ENCODE data around the gene LCN1.

Gene LCN1

DNA sequence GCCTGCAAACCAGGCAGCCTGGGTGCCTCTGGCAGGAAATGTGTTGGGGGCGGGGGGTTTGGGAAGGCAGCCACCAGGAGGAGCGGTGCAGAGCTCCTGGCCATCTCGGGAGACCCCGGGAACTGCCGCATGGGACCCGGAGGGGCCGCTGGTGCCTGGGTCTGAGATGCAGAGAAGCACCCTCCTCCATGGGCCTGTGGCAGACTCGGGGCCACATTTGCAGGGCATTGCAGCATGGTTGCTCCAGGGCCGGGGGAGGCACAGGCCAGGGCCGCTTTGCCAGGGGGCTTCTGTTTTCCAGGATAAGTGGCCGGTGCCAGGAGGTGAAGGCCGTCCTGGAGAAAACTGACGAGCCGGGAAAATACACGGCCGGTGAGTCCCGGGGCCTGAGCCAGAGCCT is 1.7 kb downstream of the LCN1 start:
- H3K27me3 ChIP-seq (replicated peaks; ENCODE audit: insufficient read depth, low read length) = peaks cover 6% of the 10 kb centered on the region
- H3K79me2 ChIP-seq (ENCODE audit: low read length) = no peaks in the 10 kb centered on the region
- no peak overlapping the region for H3K4me3 ChIP-seq (ENCODE audit: low read length)
- no peak for DNase-seq
- no peaks in the 10 kb centered on the region for H4K20me1 ChIP-seq (ENCODE audit: insufficient read depth, low read length)
- TF ChIP-seq, protein P1, sequence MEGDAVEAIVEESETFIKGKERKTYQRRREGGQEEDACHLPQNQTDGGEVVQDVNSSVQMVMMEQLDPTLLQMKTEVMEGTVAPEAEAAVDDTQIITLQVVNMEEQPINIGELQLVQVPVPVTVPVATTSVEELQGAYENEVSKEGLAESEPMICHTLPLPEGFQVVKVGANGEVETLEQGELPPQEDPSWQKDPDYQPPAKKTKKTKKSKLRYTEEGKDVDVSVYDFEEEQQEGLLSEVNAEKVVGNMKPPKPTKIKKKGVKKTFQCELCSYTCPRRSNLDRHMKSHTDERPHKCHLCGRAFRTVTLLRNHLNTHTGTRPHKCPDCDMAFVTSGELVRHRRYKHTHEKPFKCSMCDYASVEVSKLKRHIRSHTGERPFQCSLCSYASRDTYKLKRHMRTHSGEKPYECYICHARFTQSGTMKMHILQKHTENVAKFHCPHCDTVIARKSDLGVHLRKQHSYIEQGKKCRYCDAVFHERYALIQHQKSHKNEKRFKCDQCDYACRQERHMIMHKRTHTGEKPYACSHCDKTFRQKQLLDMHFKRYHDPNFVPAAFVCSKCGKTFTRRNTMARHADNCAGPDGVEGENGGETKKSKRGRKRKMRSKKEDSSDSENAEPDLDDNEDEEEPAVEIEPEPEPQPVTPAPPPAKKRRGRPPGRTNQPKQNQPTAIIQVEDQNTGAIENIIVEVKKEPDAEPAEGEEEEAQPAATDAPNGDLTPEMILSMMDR (IDR thresholded peaks at IDR 0.05; ENCODE audit: low read length) = no peak
- TF ChIP-seq EZH2phosphoT487 (IDR thresholded peaks at IDR 0.05; ENCODE audit: low read length) = no peak
- no peak overlapping the region for H3K4me2 ChIP-seq (ENCODE audit: low read depth, low read length)
- H3K27ac ChIP-seq (ENCODE audit: low read length) = no peak overlapping the region
- H3K9ac ChIP-seq (ENCODE audit: low read length) = no peak overlapping the region
- H2AFZ ChIP-seq (ENCODE audit: low read length) = no peak overlapping the region
- no peaks in the 10 kb centered on the region for H3F3A ChIP-seq (ENCODE audit: insufficient read depth, low read length)
- no peaks in the 10 kb centered on the region for H3K36me3 ChIP-seq (replicated peaks; ENCODE audit: insufficient read depth, low read length)
- H3K9me2 ChIP-seq (replicated peaks; ENCODE audit: insufficient read depth, low read length) = no peaks in the 10 kb centered on the region
- no peaks in the 10 kb centered on the region for H3K9me3 ChIP-seq (replicated peaks; ENCODE audit: insufficient read depth, low read length)
- H3K4me1 ChIP-seq (ENCODE audit: low read length) = no peaks in the 10 kb centered on the region

DNA sequence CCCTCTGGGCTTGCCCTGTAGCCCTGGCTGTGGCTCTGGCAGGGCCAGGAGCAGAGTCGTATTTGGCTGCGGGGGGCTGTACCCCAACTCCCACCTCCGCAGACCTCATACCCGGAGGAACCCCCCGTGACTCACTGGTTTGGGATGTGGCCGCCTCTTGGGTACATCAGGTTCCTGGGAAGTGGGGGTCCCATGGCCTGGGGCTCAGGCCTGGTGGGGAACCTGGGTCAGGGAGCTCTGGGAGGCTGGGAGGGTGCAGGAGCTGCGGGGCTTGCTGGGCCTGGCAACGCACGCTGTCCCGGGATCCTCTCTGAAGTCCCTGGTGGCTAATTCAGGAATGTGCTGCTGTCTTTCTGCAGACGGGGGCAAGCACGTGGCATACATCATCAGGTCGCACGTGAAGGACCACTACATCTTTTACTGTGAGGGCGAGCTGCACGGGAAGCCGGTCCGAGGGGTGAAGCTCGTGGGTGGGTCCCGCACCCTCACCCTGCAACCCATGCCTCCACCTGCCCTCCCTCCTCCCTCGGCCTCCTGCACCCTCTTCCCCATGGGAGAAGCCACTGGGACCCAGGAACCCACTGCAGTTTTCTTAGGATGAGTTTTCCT is 2.4 kb downstream of the LCN1 start:
- H3K4me2 ChIP-seq (ENCODE audit: low read depth, low read length) = no peak overlapping the region
- peaks cover 4% of the 10 kb centered on the region; the same call in 1 of the 2 replicates for H3K27me3 ChIP-seq (replicated peaks; ENCODE audit: insufficient read depth, low read length)
- H2AFZ ChIP-seq (ENCODE audit: low read length) = no peak overlapping the region
- TF ChIP-seq EZH2 (optimal IDR thresholded peaks at IDR 0.05; ENCODE audit: low read depth, low read length) = no peak
- no peak for TF ChIP-seq EZH2phosphoT487 (IDR thresholded peaks at IDR 0.05; ENCODE audit: low read length)
- TF ChIP-seq, protein P1 (IDR thresholded peaks at IDR 0.05; ENCODE audit: low read length) = no peak
- no peaks in the 10 kb centered on the region for H3K9me3 ChIP-seq (replicated peaks; ENCODE audit: insufficient read depth, low read length)
- no peaks in the 10 kb centered on the region for H3K4me1 ChIP-seq (ENCODE audit: low read length)
- no peak overlapping the region for H3K9ac ChIP-seq (ENCODE audit: low read length)
- no peak overlapping the region for H3K4me3 ChIP-seq (ENCODE audit: low read length)
- H3F3A ChIP-seq (ENCODE audit: insufficient read depth, low read length) = no peaks in the 10 kb centered on the region
- H3K27ac ChIP-seq (ENCODE audit: low read length) = no peak overlapping the region
- H3K79me2 ChIP-seq (ENCODE audit: low read length) = no peaks in the 10 kb centered on the region
- no peaks in the 10 kb centered on the region for H3K36me3 ChIP-seq (replicated peaks; ENCODE audit: insufficient read depth, low read length)
- H3K9me2 ChIP-seq (replicated peaks; ENCODE audit: insufficient read depth, low read length) = no peaks in the 10 kb centered on the region
- no peak for DNase-seq
- H4K20me1 ChIP-seq (ENCODE audit: insufficient read depth, low read length) = no peaks in the 10 kb centered on the region

DNA sequence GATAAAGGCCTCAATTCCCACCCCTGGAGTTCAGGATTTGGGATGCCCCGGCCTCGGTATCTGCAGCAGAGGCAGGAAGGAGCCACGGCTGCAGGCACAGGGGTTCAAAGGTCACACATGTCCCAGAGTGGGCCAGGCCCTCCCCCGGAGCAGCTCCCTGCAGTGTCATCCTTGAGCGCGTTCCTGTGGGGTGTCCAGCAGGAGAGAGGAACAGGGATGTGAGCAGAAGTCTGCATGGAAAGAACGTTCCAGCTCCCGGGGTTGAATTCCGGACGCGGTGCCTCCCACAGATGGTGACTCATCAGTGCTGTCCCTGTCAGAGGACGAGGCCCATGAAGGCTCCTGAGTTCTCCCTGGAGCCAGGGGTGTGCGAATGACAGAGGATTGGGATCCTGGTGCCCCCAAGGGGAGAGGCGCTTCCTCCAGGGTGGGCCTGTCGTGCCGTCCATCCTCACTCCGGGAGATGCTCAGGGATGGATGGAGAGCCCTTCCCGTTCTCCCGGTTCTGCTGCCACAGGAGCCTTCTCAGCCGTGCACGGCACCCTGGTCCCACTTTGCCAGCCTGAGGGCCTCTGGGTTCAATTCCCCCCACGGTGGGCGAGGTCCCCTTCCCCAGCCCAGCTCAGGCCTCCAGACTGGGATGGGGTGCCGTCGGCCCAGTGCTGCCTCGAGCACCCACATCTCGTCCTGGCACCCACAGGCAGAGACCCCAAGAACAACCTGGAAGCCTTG is 3.1 kb downstream of the LCN1 start:
- DNase-seq = no peak
- no peaks in the 10 kb centered on the region for H3K4me1 ChIP-seq (ENCODE audit: low read length)
- H3K9me2 ChIP-seq (replicated peaks; ENCODE audit: insufficient read depth, low read length) = no peaks in the 10 kb centered on the region
- H3K4me3 ChIP-seq (ENCODE audit: low read length) = no peak overlapping the region
- no peaks in the 10 kb centered on the region for H3K79me2 ChIP-seq (ENCODE audit: low read length)
- no peak overlapping the region for H3K9ac ChIP-seq (ENCODE audit: low read length)
- no peaks in the 10 kb centered on the region for H4K20me1 ChIP-seq (ENCODE audit: insufficient read depth, low read length)
- no peak overlapping the region for H2AFZ ChIP-seq (ENCODE audit: low read length)
- H3F3A ChIP-seq (ENCODE audit: insufficient read depth, low read length) = no peaks in the 10 kb centered on the region
- H3K36me3 ChIP-seq (replicated peaks; ENCODE audit: insufficient read depth, low read length) = no peaks in the 10 kb centered on the region
- no peak overlapping the region for H3K27ac ChIP-seq (ENCODE audit: low read length)
- no peaks in the 10 kb centered on the region; the same call in 1 of the 2 replicates for H3K9me3 ChIP-seq (replicated peaks; ENCODE audit: insufficient read depth, low read length)
- peaks cover 3% of the 10 kb centered on the region; the same call in 1 of the 2 replicates for H3K27me3 ChIP-seq (replicated peaks; ENCODE audit: insufficient read depth, low read length)
- no peak for TF ChIP-seq EZH2phosphoT487 (IDR thresholded peaks at IDR 0.05; ENCODE audit: low read length)
- TF ChIP-seq, protein P1 (IDR thresholded peaks at IDR 0.05; ENCODE audit: low read length) = no peak
- no peak for TF ChIP-seq EZH2 (optimal IDR thresholded peaks at IDR 0.05; ENCODE audit: low read depth, low read length)
- H3K4me2 ChIP-seq (ENCODE audit: low read depth, low read length) = no peak overlapping the region

Measured in MM.1S (cell line).